IMR-90 (cell line): ENCODE results near the gene LIN9. TPM values are rescaled to one million over a fixed set of nuclear protein-coding genes. Genes with fewer than 3 reads are reported as not detected.

Experiments
- ATAC-seq: fragments of 200-7000 bp; cut with Tn5 transposase; 2 replicates; pipeline ENCODE4 v1.9.1; 2020; ENCODE audit warnings: low read depth, mild to moderate bottlenecking, moderate library complexity
- BruUV-seq: library from RNA; stranded (reverse); fragments of 400-500 nt; replicated peaks from 2 replicates; lab custom pipeline; 2021; lab: Mats Ljungman, UMichigan
- CTCF ChIA-PET: fragments of 300-600 bp; formaldehyde crosslinking; extraction: SDS; loops from one replicate; lab custom pipeline; 2021; ENCODE audit warnings: antibody characterized with exemption; lab: Yijun Ruan, JAX
- POLR2A ChIA-PET: fragments of 300-600 bp; sonication (Branson Sonifier 250); formaldehyde crosslinking; loops from one replicate; lab custom pipeline; 2022; ENCODE audit warnings: antibody characterized with exemption; ENCODE audit not compliant: unreplicated experiment; lab: Charles Lee
- DNase-seq: peaks from one replicate; pipeline ENCODE4 v3.0.0; 2013
- H2AFZ ChIP-seq: replicated peaks from 2 replicates; pipeline ENCODE3; 2013; ENCODE audit warnings: low read length, mild to moderate bottlenecking; ENCODE audit not compliant: poor library complexity
- H2AK5ac ChIP-seq: 2 replicates; pipeline ENCODE4 v1.6.1; 2013; ENCODE audit warnings: low read depth, low read length, inconsistent platforms
- H2AK9ac ChIP-seq: replicated peaks from 2 replicates; pipeline ENCODE3; 2013; ENCODE audit warnings: mild to moderate bottlenecking, low read depth, low read length, moderate library complexity; ENCODE audit not compliant: poor library complexity
- H2BK120ac ChIP-seq: 2 replicates; pipeline ENCODE4 v1.6.1; 2013; ENCODE audit warnings: low read depth, low read length, inconsistent platforms
- H2BK15ac ChIP-seq: 3 replicates; pipeline ENCODE4 v1.6.1; 2013; ENCODE audit warnings: low read depth, low read length, inconsistent platforms
- H2BK20ac ChIP-seq: 2 replicates; pipeline ENCODE4 v1.6.1; 2013; ENCODE audit warnings: low read depth, mild to moderate bottlenecking, inconsistent platforms, low read length, moderate library complexity
- H2BK5ac ChIP-seq: 2 replicates; pipeline ENCODE4 v1.6.1; 2013; ENCODE audit warnings: mild to moderate bottlenecking, low read depth, low read length, inconsistent platforms; ENCODE audit not compliant: poor library complexity, severe bottlenecking
- H3K14ac ChIP-seq: replicated peaks from 2 replicates; pipeline ENCODE4 v1.6.1; 2013; ENCODE audit warnings: low read depth, low read length, inconsistent platforms
- H3K18ac ChIP-seq: 2 replicates; pipeline ENCODE4 v1.6.1; 2013; ENCODE audit warnings: low read depth, low read length, control low read depth
- H3K23ac ChIP-seq: 2 replicates; pipeline ENCODE4 v1.6.1; 2013; ENCODE audit warnings: low read depth, low read length, inconsistent platforms
- H3K27ac ChIP-seq: 2 replicates; pipeline ENCODE4 v1.5.1; 2013; ENCODE audit warnings: mild to moderate bottlenecking, control low read depth, low read length; ENCODE audit not compliant: insufficient read depth
- H3K27me3 ChIP-seq: 2 replicates; pipeline ENCODE4 v1.6.1; 2013; ENCODE audit warnings: low read length; ENCODE audit not compliant: control insufficient read depth, insufficient read depth
- H3K36me3 ChIP-seq: 2 replicates; pipeline ENCODE4 v1.6.1; 2013; ENCODE audit warnings: low read length, mixed read lengths; ENCODE audit not compliant: control insufficient read depth, insufficient read depth
- H3K4ac ChIP-seq: 2 replicates; pipeline ENCODE4 v1.6.1; 2013; ENCODE audit warnings: low read depth, low read length, inconsistent platforms
- H3K4me1 ChIP-seq: 2 replicates; pipeline ENCODE4 v1.6.1; 2013; ENCODE audit warnings: low read length, mixed read lengths; ENCODE audit not compliant: control insufficient read depth, insufficient read depth
- H3K4me2 ChIP-seq: 2 replicates; pipeline ENCODE4 v1.6.1; 2013; ENCODE audit warnings: low read depth, mild to moderate bottlenecking, control low read depth, low read length, moderate library complexity
- H3K4me3 ChIP-seq: 2 replicates; pipeline ENCODE4 v1.5.1; 2013; ENCODE audit warnings: low read depth, mild to moderate bottlenecking, control low read depth, low read length, moderate library complexity; ENCODE audit not compliant: insufficient read depth
- H3K56ac ChIP-seq: 2 replicates; pipeline ENCODE4 v1.6.1; 2013; ENCODE audit warnings: low read length, inconsistent platforms; ENCODE audit not compliant: insufficient read depth; ENCODE audit errors: extremely low read depth
- H3K79me1 ChIP-seq, 2 experiments: 2 replicates each; pipeline ENCODE4 v1.6.1; 2013; ENCODE audit warnings: low read length in 2 of 2, inconsistent platforms in 1 of 2, low read depth in 1 of 2
- H3K9ac ChIP-seq: 2 replicates; pipeline ENCODE4 v1.6.1; 2013; ENCODE audit warnings: low read depth, low read length, control low read depth
- H3K9me1 ChIP-seq: 2 replicates; pipeline ENCODE4 v1.6.1; 2013; ENCODE audit warnings: low read length, inconsistent platforms; ENCODE audit not compliant: insufficient read depth
- H3K9me3 ChIP-seq: 2 replicates; pipeline ENCODE4 v1.6.1; 2013; ENCODE audit warnings: low read length; ENCODE audit not compliant: control insufficient read depth, insufficient read depth
- H4K20me1 ChIP-seq: 2 replicates; pipeline ENCODE4 v1.6.1; 2013; ENCODE audit warnings: low read length, inconsistent platforms; ENCODE audit not compliant: insufficient read depth
- H4K5ac ChIP-seq: 2 replicates; pipeline ENCODE4 v1.6.1; 2013; ENCODE audit warnings: mild to moderate bottlenecking, low read depth, low read length, control low read depth
- H4K8ac ChIP-seq, 2 experiments: 2 replicates each; pipeline ENCODE4 v1.6.1; 2013; ENCODE audit warnings: low read depth in 2 of 2, low read length in 2 of 2, control low read depth in 1 of 2, inconsistent platforms in 1 of 2
- H4K91ac ChIP-seq: 2 replicates; pipeline ENCODE4 v1.6.1; 2013; ENCODE audit warnings: low read depth, low read length, inconsistent platforms; ENCODE audit not compliant: insufficient read depth
- BHLHE40 ChIP-seq: fragments of 150-350 bp; IDR thresholded peaks from 2 replicates; pipeline ENCODE4 v1.6.1; 2016; ENCODE audit warnings: mild to moderate bottlenecking, low read depth, low read length
- CEBPB ChIP-seq: IDR thresholded peaks from 2 replicates; pipeline ENCODE4 v1.6.1; 2012; ENCODE audit warnings: low read depth, low read length, improper control_type of control experiment
- CHD1 ChIP-seq: IDR thresholded peaks from 2 replicates; pipeline ENCODE4 v1.6.1; 2012; ENCODE audit warnings: low read depth, low read length, improper control_type of control experiment
- CTCF ChIP-seq: conservative IDR thresholded peaks from 2 replicates; pipeline ENCODE4 v1.5.1; 2012; ENCODE audit warnings: mild to moderate bottlenecking, low read depth, low read length, improper control_type of control experiment
- FOS ChIP-seq: fragments of 150-350 bp; IDR thresholded peaks from 2 replicates; pipeline ENCODE4 v1.6.1; 2016; ENCODE audit warnings: low read depth, low read length
- MAFK ChIP-seq: IDR thresholded peaks from 2 replicates; pipeline ENCODE4 v1.6.1; 2012; ENCODE audit warnings: low read depth, low read length, improper control_type of control experiment
- MAZ ChIP-seq: IDR thresholded peaks from 2 replicates; pipeline ENCODE4 v1.6.1; 2012; ENCODE audit warnings: low read depth, mild to moderate bottlenecking, low read length, improper control_type of control experiment, moderate library complexity, borderline replicate concordance
- MXI1 ChIP-seq: IDR thresholded peaks from 2 replicates; pipeline ENCODE4 v1.6.1; 2012; ENCODE audit warnings: low read depth, mild to moderate bottlenecking, low read length, moderate library complexity, borderline replicate concordance
- RAD21 ChIP-seq: IDR thresholded peaks from 2 replicates; pipeline ENCODE4 v1.6.1; 2012; ENCODE audit warnings: low read length, improper control_type of control experiment
- RCOR1 ChIP-seq: IDR thresholded peaks from 2 replicates; pipeline ENCODE4 v1.6.1; 2012; ENCODE audit warnings: mild to moderate bottlenecking, low read length, improper control_type of control experiment; ENCODE audit not compliant: insufficient replicate concordance
- SMC3 ChIP-seq: fragments of 150-350 bp; IDR thresholded peaks from 2 replicates; pipeline ENCODE4 v1.6.1; 2016; ENCODE audit warnings: low read depth, mild to moderate bottlenecking, antibody characterized with exemption, low read length, moderate library complexity
- USF2 ChIP-seq: fragments of 150-350 bp; IDR thresholded peaks from 2 replicates; pipeline ENCODE4 v1.6.1; 2017; ENCODE audit warnings: mild to moderate bottlenecking, antibody characterized with exemption, low read length, low read depth
- WGBS, 2 experiments: methylation state at CpG; one replicate each; pipeline versions ENCODE4 v1.1.5 to v1.1.7; 2013; ENCODE audit warnings: missing lambda C conversion rate in 2 of 2; ENCODE audit not compliant: insufficient read length in 1 of 2; ENCODE audit errors: extremely low coverage in 2 of 2; 5-methylcytosine and 5-hydroxymethylcytosine counted together
- dilution Hi-C: fragments of 300-500 bp; cut with HindIII; formaldehyde crosslinking; loops from one replicate; pipeline ENCODE4 v1.14.3; 2018; ENCODE audit warnings: low sequenced_read_pairs; ENCODE audit not compliant: unreplicated experiment
- in situ Hi-C: fragments of 300-500 bp; cut with MboI; formaldehyde crosslinking; loops from 3 replicates; pipeline ENCODE4 v1.14.3; 2019; ENCODE audit warnings: low sequenced_read_pairs, inconsistent platforms, mixed read lengths
- intact Hi-C: fragments of 100-400 bp; cut with micrococcal nuclease; formaldehyde crosslinking; loops from 2 replicates; pipeline ENCODE4 v1.10.0; 2022
- polyA plus RNA-seq, 3 experiments: library from polyadenylated mRNA; depleted of rRNA; stranded (reverse); fragments of >200 nt; gene quantifications; 2 replicates each; pipeline ENCODE4 v1.2.3, GENCODE V29; 2012; ENCODE audit warnings: low replicate concordance in 1 of 3
- total RNA-seq: library from RNA; depleted of rRNA; stranded (reverse); fragments of >200 nt; gene quantifications from 2 replicates; pipeline ENCODE4 v1.2.3, GENCODE V29; 2012

Gene LIN9
- total and polyA plus RNA-seq, 2 of the 4 experiments (the other 2 are of a cell fraction): 2.3 to 3.9 TPM

- DNase-seq (no peak), ATAC-seq (no peak)
- TF ChIP-seq USF2 (no peak), FOS (no peak), BHLHE40 (no peak), CTCF (no peak), CHD1 (no peak), RCOR1 (no peak), MAFK (no peak), RAD21 (no peak), MXI1 (no peak), MAZ (no peak), CEBPB (no peak), SMC3 (no peak)
- Histone ChIP-seq H3K9me1 (no peaks in the 10 kb centered on the region), H3K4me2 (no peak overlapping the region), H3K79me1 (no peaks in the 10 kb centered on the region), H4K20me1 (no peaks in the 10 kb centered on the region), H2AK5ac (no peak overlapping the region), H2BK15ac (no peak overlapping the region), H2BK20ac (no peak overlapping the region), H3K9me3 (no peaks in the 10 kb centered on the region), H3K56ac (no peak overlapping the region), H3K4me3 (no peak overlapping the region), H3K18ac (no peak overlapping the region), H3K9ac (no peak overlapping the region), H4K8ac (no peak overlapping the region), H3K27me3 (peaks cover 8% of the 10 kb centered on the region; the same call in 1 of the 2 replicates), H3K14ac (no peak overlapping the region), H4K5ac (no peak overlapping the region), H3K4me1 (no peaks in the 10 kb centered on the region), H3K23ac (no peak overlapping the region), H3K4ac (no peak overlapping the region), H4K91ac (no peak overlapping the region), H2BK120ac (no peak overlapping the region), H2BK5ac (no peak overlapping the region), H2AK9ac (no peak overlapping the region), H2AFZ (no peak overlapping the region), H3K36me3 (no peaks in the 10 kb centered on the region), H3K27ac (no peak overlapping the region)
- WGBS, 2 experiments: no CpG with 5 or more reads among the region's 1 CpG
- ChIA-PET CTCF (interaction anchor here (0.6 to 0.7 kb wide), 3 partner anchors 11 to 595 kb away, joined by 3 to 6 read pairs (median 3); no protein-coding TSS in a partner anchor), POLR2A (no interaction called here)
- intact Hi-C loops (loop anchor here (10.0 kb wide), 1 partner anchor 132 kb away; no protein-coding TSS in a partner anchor), in situ Hi-C loops (no loop called here), dilution Hi-C loops (no loop called here)
- no TSS peak for BruUV-seq
Observed at GRCh38 chr1:226203240-226203639, 105.7 kb downstream of the LIN9 start.
